ENCODE results near the gene PIGB.
"Not testable (repeated sequence)": the region's sequence is repeated elsewhere in the genome, so short reads cannot be mapped to it uniquely, and the experiment has no call there.

PIGB gene

DNA sequence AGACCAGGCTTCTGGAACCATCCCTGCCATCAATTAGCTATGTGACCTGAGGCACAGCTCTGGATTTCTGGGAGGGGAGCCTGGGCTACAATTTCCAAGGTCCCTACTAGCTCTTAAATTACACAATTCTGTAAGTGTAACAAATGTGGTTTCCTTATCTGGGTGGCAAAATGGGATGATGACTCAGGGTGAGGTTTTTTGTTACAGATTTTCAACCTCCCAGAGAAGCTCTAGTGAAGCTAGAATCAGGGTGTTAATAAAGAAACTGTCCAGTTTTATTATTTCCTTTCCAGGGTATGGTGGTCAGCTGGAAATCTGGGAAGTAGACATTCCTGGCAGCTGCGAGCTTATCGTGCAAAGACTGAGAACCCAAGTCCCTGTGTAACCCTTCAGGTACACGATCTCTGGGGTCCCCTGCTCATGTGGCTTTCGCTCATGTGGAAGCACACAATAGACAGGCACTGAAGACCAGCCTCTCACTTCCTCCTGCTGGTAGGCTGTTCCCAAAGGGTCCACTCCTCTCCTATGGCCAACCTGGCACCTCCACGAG lies 36.7 kb upstream of the PIGB start:
- H3K27ac ChIP-seq, result no peak overlapping the region
- no peak for TF ChIP-seq CTCF (IDR thresholded peaks at IDR 0.05)
- no peaks in the 10 kb centered on the region for H3K27me3 ChIP-seq (ENCODE audit: control insufficient read depth, insufficient read depth, low read length)
- H3K4me3 ChIP-seq (ENCODE audit: low read depth, low read length), result no peak overlapping the region
- no peak overlapping the region for H2AFZ ChIP-seq
- no peaks in the 10 kb centered on the region for H3K9me3 ChIP-seq (ENCODE audit: control insufficient read depth, low read length)
- H3K9ac ChIP-seq, result no peak overlapping the region
- H3K4me2 ChIP-seq (ENCODE audit: low read length), result no peak overlapping the region
- no peaks in the 10 kb centered on the region for H3K79me2 ChIP-seq
- H3K4me1 ChIP-seq, result no peaks in the 10 kb centered on the region
- no peaks in the 10 kb centered on the region for H3K36me3 ChIP-seq (ENCODE audit: control insufficient read depth, insufficient read depth, low read length)

- no peak overlapping the region for H3K9ac ChIP-seq
- no peak for TF ChIP-seq CTCF (IDR thresholded peaks at IDR 0.05)
Observed at GRCh38 chr15:55283379-55284147, 35.5 kb upstream of the PIGB start.

DNA sequence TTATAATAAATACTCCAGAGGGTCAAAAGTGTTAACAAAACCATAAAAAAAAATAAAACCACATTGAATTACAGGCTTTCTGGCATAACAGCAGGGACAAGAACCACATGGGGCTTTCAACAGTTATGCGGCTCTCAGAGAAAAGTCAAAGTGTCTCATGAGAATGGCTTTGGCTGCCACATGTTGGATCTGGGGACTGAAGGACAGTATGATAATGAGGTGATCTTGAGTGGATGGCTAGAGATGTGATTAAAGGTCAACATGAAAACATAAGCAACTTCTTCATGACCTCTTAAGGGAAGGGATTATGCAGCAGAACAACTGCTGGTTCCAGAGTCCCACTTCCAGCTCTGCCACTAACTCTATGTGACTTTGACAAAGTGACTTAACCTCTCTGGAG lies 34.6 kb upstream of the PIGB start:
- H3K4me1 ChIP-seq, result no peaks in the 10 kb centered on the region
- no peak overlapping the region for H3K4me3 ChIP-seq (ENCODE audit: low read depth, low read length)
- no peak overlapping the region for H3K27ac ChIP-seq

More at GRCh38 chr15:55283379-55284147, 35.5 kb upstream of the PIGB start:
- no peaks in the 10 kb centered on the region for H3K9me3 ChIP-seq (ENCODE audit: control insufficient read depth, low read length)
- H3K4me2 ChIP-seq (ENCODE audit: low read length), result no peak overlapping the region
- H2AFZ ChIP-seq, result no peak overlapping the region
- H3K27ac ChIP-seq, result no peak overlapping the region
- H3K27me3 ChIP-seq (ENCODE audit: control insufficient read depth, insufficient read depth, low read length), result no peaks in the 10 kb centered on the region
- H3K4me3 ChIP-seq (ENCODE audit: low read depth, low read length), result no peak overlapping the region
- H3K79me2 ChIP-seq, result no peaks in the 10 kb centered on the region
- no peaks in the 10 kb centered on the region for H3K36me3 ChIP-seq (ENCODE audit: control insufficient read depth, insufficient read depth, low read length)
- no peaks in the 10 kb centered on the region for H3K4me1 ChIP-seq

DNA sequence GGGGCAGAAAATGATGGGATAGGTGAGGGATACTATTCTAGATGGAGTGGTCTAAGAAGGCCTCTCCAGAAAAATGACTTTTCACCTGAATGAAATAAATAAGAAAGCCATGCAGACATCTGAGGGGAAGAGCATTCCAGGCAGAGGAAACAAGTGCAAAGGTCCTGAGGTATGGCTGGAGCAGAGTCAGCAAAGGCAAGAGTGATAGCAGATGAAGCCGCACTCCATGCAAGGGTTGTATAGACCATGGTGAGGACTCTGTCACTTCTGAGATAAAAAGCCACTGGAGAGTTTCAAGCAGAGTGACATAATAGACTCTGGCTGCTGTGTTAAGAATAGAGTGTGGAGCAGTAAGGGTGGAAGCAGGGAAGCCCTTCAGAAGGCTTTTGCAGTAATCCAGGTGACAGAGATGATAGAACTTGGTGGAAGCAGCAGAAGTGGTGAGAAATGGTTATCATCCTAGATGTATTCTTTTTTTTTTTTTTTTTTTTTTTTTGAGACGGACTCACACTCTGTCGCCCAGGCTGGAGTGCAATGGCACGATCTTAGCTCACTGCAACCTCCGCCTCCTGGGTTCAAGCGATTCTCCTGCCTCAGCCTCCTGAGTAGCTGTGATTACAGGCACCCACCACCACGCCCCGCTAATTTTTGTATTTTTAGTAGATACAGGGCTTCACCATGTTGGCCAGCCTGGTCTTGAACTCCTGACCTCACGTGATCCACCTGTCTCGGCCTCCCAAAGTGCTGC lies 32.4 kb upstream of the PIGB start:
- H3K4me1 ChIP-seq; H3K9ac ChIP-seq; H3K4me3 ChIP-seq (ENCODE audit: low read depth, low read length); H3K9me3 ChIP-seq (ENCODE audit: control insufficient read depth, low read length); H2AFZ ChIP-seq; H3K4me2 ChIP-seq (ENCODE audit: low read length); H3K79me2 ChIP-seq; H3K27me3 ChIP-seq (ENCODE audit: control insufficient read depth, insufficient read depth, low read length); H3K36me3 ChIP-seq (ENCODE audit: control insufficient read depth, insufficient read depth, low read length); H3K27ac ChIP-seq: not testable (repeated sequence)

More for the DNA sequence above, 34.6 kb upstream of the PIGB start:
- H3K4me2 ChIP-seq (ENCODE audit: low read length), result no peak overlapping the region
- TF ChIP-seq CTCF (IDR thresholded peaks at IDR 0.05), result no peak
- no peaks in the 10 kb centered on the region for H3K36me3 ChIP-seq (ENCODE audit: control insufficient read depth, insufficient read depth, low read length)
- H3K27me3 ChIP-seq (ENCODE audit: control insufficient read depth, insufficient read depth, low read length), result no peaks in the 10 kb centered on the region
- no peaks in the 10 kb centered on the region for H3K9me3 ChIP-seq (ENCODE audit: control insufficient read depth, low read length)
- no peaks in the 10 kb centered on the region for H3K79me2 ChIP-seq
- H2AFZ ChIP-seq, result no peak overlapping the region
- no peak overlapping the region for H3K9ac ChIP-seq

DNA sequence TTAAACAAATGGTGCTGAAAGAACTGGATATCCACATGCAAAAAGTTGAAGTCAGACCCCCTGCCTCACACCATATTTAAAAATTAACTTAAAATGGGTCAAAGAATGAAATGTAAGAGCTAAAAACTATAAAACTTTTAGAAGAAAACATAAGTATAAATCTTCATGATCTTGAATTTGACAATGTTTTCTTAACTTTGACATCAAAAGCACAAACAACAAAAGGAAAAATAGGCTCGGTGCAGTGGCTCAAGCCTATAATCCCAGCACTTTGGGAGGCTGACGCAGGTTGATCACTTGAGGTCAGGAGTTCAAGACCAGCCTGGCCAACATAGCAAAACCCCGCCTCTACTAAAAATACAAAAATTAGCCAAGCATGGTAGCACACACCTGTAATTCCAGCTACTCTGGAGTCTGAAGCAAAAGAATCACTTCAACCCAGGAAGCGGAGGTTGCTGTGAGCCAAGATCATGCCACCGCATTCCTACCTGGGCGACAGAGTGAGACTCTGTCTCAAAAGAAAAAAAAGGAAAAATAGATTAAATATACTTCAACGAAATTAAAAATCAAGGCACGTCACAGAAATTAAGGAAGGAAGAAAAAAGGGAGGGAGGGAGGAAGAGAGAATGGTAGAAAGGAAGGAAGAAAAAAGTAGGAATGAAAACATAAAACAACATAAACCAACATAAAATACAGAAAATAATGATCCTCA lies 30.9 kb upstream of the PIGB start:
- Histone ChIP-seq H3K4me2 (ENCODE audit: low read length) (no peak overlapping the region), H3K79me2 (no peaks in the 10 kb centered on the region), H3K27me3 (ENCODE audit: control insufficient read depth, insufficient read depth, low read length) (no peaks in the 10 kb centered on the region), H3K9me3 (ENCODE audit: control insufficient read depth, low read length) (no peaks in the 10 kb centered on the region), H3K27ac (no peak overlapping the region), H3K9ac (no peak overlapping the region), H3K36me3 (ENCODE audit: control insufficient read depth, insufficient read depth, low read length) (no peaks in the 10 kb centered on the region), H3K4me1 (no peaks in the 10 kb centered on the region), H3K4me3 (ENCODE audit: low read depth, low read length) (no peak overlapping the region), H2AFZ (no peak overlapping the region)
- no peak for TF ChIP-seq CTCF (IDR thresholded peaks at IDR 0.05)

All from parathyroid adenoma (tissue), 2 donors.